Upper lobe of left lung (tissue), 4 donors: ENCODE measurements around the gene TRPM2.

ENCODE experiments used
- CTCF ChIP-seq, 6 experiments: fragments of 450-650 bp in 4 of 6; fragments of 200-600 bp in 2 of 6; sonication (generic) in 2 of 6; IDR thresholded peaks; one replicate each; pipeline ENCODE4 v1.5.1; 2016 to 2019; ENCODE audit warnings: antibody characterized with exemption in 6 of 6
- EP300 ChIP-seq, 4 donors: sonication (generic); formaldehyde crosslinking; IDR thresholded peaks; one replicate each; pipeline ENCODE4 v1.5.1; 2017; ENCODE audit warnings: antibody characterized with exemption in 4 of 4, control low read depth in 2 of 4

GRCh38 chr21:44436111-44436611, 82.7 kb downstream of the TRPM2 start:
- TF ChIP-seq CTCF (IDR thresholded peaks at IDR 0.05): no peak
- no peak for TF ChIP-seq EP300 (IDR thresholded peaks at IDR 0.05)
